ENCODE measurements around the gene DPM2. TPM values are rescaled to one million over a fixed set of nuclear protein-coding genes. Genes with fewer than 3 reads are reported as not detected.

DPM2 gene
- total and polyA plus RNA-seq, 2 of the 4 experiments (the other 2 are of a cell fraction), result 10.8 to 60.6 TPM

- TF ChIP-seq CTCF (conservative IDR thresholded peaks at IDR 0.05; ENCODE audit: low read depth, low read length) (no peak), RAD21 (IDR thresholded peaks at IDR 0.05; ENCODE audit: low read length) (peak; percentile 13; the same call in 1 of the 2 replicates), CHD1 (IDR thresholded peaks at IDR 0.05; ENCODE audit: low read depth, low read length) (0 out of 2 replicates have a peak, but pooled peaks have one; percentile 85), MAZ (IDR thresholded peaks at IDR 0.05; ENCODE audit: borderline replicate concordance, low read depth, low read length) (no peak), CEBPB (IDR thresholded peaks at IDR 0.05; ENCODE audit: low read depth, low read length) (peak; percentile 64; the same call in 1 of the 2 replicates), POLR2A (IDR thresholded peaks at IDR 0.05; ENCODE audit: low read depth, low read length) (no peak), RCOR1 (IDR thresholded peaks at IDR 0.05; ENCODE audit: insufficient replicate concordance, low read length) (peak; percentile 65)
Measured at GRCh38 chr9:127923771-127924170, 13.9 kb downstream of the DPM2 start (continued).

Measured in IMR-90 (cell line).